GM12878 (cell line): ENCODE data around the gene LMCD1. TPM values are rescaled to one million over a fixed set of nuclear protein-coding genes. Genes with fewer than 3 reads are reported as not detected.

ENCODE experiments used
- ATAC-seq: fragments of 200-7000 bp; cut with Tn5 transposase; 3 replicates; pipeline ENCODE4 v1.9.1; 2020; ENCODE audit warnings: mild to moderate bottlenecking, moderate library complexity
- BruUV-seq: library from RNA; stranded (reverse); fragments of 400-500 nt; replicated peaks from 2 replicates; lab custom pipeline; 2021; lab: Mats Ljungman, UMichigan
- CTCF ChIA-PET: fragments of 300-600 bp; sonication (Branson Sonifier 250); formaldehyde crosslinking; extraction: SDS; loops from one replicate; lab custom pipeline; 2021; ENCODE audit warnings: inconsistent platforms; lab: Yijun Ruan, JAX
- POLR2A ChIA-PET: fragments of 350-600 bp; formaldehyde crosslinking; extraction: SDS; loops from one replicate; lab custom pipeline; 2021; ENCODE audit warnings: inconsistent platforms; lab: Charles Lee
- RAD21 ChIA-PET: fragments of 300-600 bp; sonication (Branson Sonifier 250); formaldehyde crosslinking; loops from one replicate; lab custom pipeline; 2023; ENCODE audit warnings: antibody characterized with exemption; ENCODE audit not compliant: unreplicated experiment; lab: Charles Lee
- SMC1A ChIA-PET: fragments of 300-600 bp; sonication (Branson Sonifier 250); formaldehyde crosslinking; loops from one replicate; lab custom pipeline; 2023; ENCODE audit not compliant: unreplicated experiment, uncharacterized antibody; lab: Charles Lee
- DNase-seq: peaks from one replicate; pipeline ENCODE4 v3.0.0-alpha.2; 2011; ENCODE audit warnings: low read depth, low spot score
- FAIRE-seq: peaks from 3 replicates; lab custom pipeline; 2011; peaks lifted over from hg19 to GRCh38; lab: Jason Lieb, UNC
- H2AFZ ChIP-seq: 2 replicates; pipeline ENCODE4 v1.6.0; 2011; ENCODE audit warnings: low read depth, low read length, control low read depth; ENCODE audit not compliant: control insufficient read depth
- H3K27ac ChIP-seq: 2 replicates; pipeline ENCODE4 v1.5.1; 2011; ENCODE audit warnings: control low read depth; ENCODE audit not compliant: control insufficient read depth, insufficient read depth
- H3K27me3 ChIP-seq, 2 experiments: replicated peaks in 1 of 2; 2 replicates each; pipeline versions ENCODE4 v1.6.0 to v1.6.1; 2011; ENCODE audit warnings: low read length in 1 of 2; ENCODE audit not compliant: control insufficient read depth in 2 of 2, insufficient read depth in 2 of 2
- H3K36me3 ChIP-seq, 2 experiments: 2 replicates each; pipeline ENCODE4 v1.5.1; 2011; ENCODE audit warnings: low read length in 1 of 2; ENCODE audit not compliant: control insufficient read depth in 2 of 2, insufficient read depth in 2 of 2
- H3K4me1 ChIP-seq: 2 replicates; pipeline ENCODE4 v1.6.1; 2011; ENCODE audit warnings: mild to moderate bottlenecking, low read length, moderate library complexity, mixed read lengths; ENCODE audit not compliant: control insufficient read depth, insufficient read depth
- H3K4me2 ChIP-seq: 2 replicates; pipeline ENCODE4 v1.6.0; 2011; ENCODE audit warnings: control low read depth; ENCODE audit not compliant: control insufficient read depth, insufficient read depth
- H3K4me3 ChIP-seq: fragments of 200-600 bp; sonication (generic); 2 replicates; pipeline ENCODE4 v1.5.1; 2016
- H3K79me2 ChIP-seq: 2 replicates; pipeline ENCODE4 v1.6.0; 2011; ENCODE audit warnings: low read length; ENCODE audit not compliant: control insufficient read depth, insufficient read depth
- H3K9ac ChIP-seq: 2 replicates; pipeline ENCODE4 v1.8.0; 2011; ENCODE audit warnings: low read length, control low read depth, mixed read lengths; ENCODE audit not compliant: control insufficient read depth, insufficient read depth
- H3K9me3 ChIP-seq: replicated peaks from 3 replicates; pipeline ENCODE4 v1.5.1; 2011; ENCODE audit warnings: mild to moderate bottlenecking, low read length; ENCODE audit not compliant: control insufficient read depth, insufficient read depth
- H4K20me1 ChIP-seq: 2 replicates; pipeline ENCODE4 v1.6.0; 2011; ENCODE audit not compliant: control insufficient read depth, insufficient read depth
- BHLHE40 ChIP-seq, 2 experiments: fragments of 450-650 bp in 1 of 2; IDR thresholded peaks; 2 replicates each; pipeline ENCODE4 v1.6.1; 2011 to 2017; ENCODE audit warnings: low read depth in 2 of 2, borderline replicate concordance in 1 of 2, improper control_type of control experiment in 1 of 2, low read length in 1 of 2, mild to moderate bottlenecking in 1 of 2
- CBFB ChIP-seq: IDR thresholded peaks from 2 replicates; pipeline ENCODE4 v1.6.1; 2016; ENCODE audit warnings: antibody characterized with exemption, low read depth
- HDAC2 ChIP-seq: fragments of 200-600 bp; sonication (generic); IDR thresholded peaks from 2 replicates; pipeline ENCODE4 v1.6.1; 2017
- POLR2AphosphoS2 ChIP-seq: IDR thresholded peaks from 2 replicates; pipeline ENCODE4 v1.6.1; 2011; ENCODE audit warnings: low read depth, mild to moderate bottlenecking, low read length, improper control_type of control experiment, moderate library complexity
- PRDM15 ChIP-seq: fragments of 450-650 bp; formaldehyde crosslinking; IDR thresholded peaks from 2 replicates; pipeline ENCODE4 v1.4.0; 2020; ENCODE audit warnings: mild to moderate bottlenecking, moderate library complexity
- TBL1XR1 ChIP-seq: IDR thresholded peaks from 2 replicates; pipeline ENCODE4 v1.6.1; 2012; ENCODE audit warnings: low read depth, low read length, improper control_type of control experiment
- WGBS: methylation state at CpG from one replicate; pipeline ENCODE4 v1.1.6; 2016; ENCODE audit warnings: low lambda C conversion rate; ENCODE audit not compliant: insufficient replicate concordance, insufficient coverage; ENCODE audit errors: missing lambda C conversion rate; 5-methylcytosine and 5-hydroxymethylcytosine counted together
- in situ Hi-C: fragments of 300-500 bp; cut with MboI; formaldehyde crosslinking; loops from 9 replicates; pipeline ENCODE4 v1.14.3; 2018; ENCODE audit warnings: mixed read lengths
- intact Hi-C: fragments of 100-400 bp; cut with micrococcal nuclease; formaldehyde crosslinking; loops from one replicate; pipeline ENCODE4 v1.14.2; 2022; ENCODE audit not compliant: unreplicated experiment
- polyA plus RNA-seq, 11 experiments: library from polyadenylated mRNA; depleted of rRNA in 4 of 11; unstranded in 6 of 11; stranded (reverse) in 5 of 11; fragments of >200 nt; fragmentation: Nextera tagmentation in 4 of 11; fragmentation: Illumina TruSeq in 1 of 11; extraction: Ambion mirVana in 4 of 11; extraction: Trizol in 1 of 11; gene quantifications; 1 replicate in 1 of 11; 2 replicates in 10 of 11; pipeline versions ENCODE4 v1.2.1 to v1.2.3, GENCODE V29; 2011 to 2016; ENCODE audit warnings: inconsistent platforms in 2 of 11, missing spikeins in 2 of 11, low read depth in 1 of 11
- total RNA-seq, 4 experiments: library from RNA; depleted of rRNA in 3 of 4; stranded (reverse); fragments of >200 nt in 3 of 4; fragmentation: Illumina TruSeq in 1 of 4; extraction: Trizol in 1 of 4; gene quantifications; 2 replicates each; pipeline versions ENCODE4 v1.2.1 to v1.2.3, GENCODE V29; 2013 to 2021
- TF ChIP-seq, protein P1 (sequence below): IDR thresholded peaks from 2 replicates; pipeline ENCODE4 v1.6.1; 2012; ENCODE audit warnings: mild to moderate bottlenecking, low read depth, low read length

Gene LMCD1
- total and polyA plus RNA-seq, 10 of the 15 experiments (the other 5 are each of a cell fraction or from before 2014, with no cell fraction given), result 0.27 to 6.4 (median 1.7) TPM

DNA sequence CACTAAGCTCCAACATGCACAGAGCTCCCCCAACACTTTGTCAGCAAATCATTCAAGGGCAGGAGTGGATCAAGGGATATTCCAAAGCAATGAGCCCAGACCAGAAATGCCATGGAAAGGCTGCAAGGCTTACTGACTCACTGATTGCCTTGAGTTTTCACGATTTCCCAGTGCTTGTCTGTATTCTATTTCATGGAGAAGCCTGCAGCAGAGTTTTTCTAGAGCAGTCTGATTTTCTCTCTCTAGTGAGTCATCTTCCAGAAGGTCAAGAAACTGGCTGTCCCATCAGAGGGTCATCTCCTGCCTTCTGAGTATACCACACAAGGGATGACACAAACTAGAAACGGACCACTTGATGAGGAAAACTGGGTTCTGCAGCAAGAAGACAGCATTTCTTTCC is 16.5 kb downstream of the LMCD1 start:
- in situ Hi-C loops, result no loop called here
- WGBS, result 37% methylated on average over 2 of the region's 2 CpGs

More for the DNA sequence above, 16.5 kb downstream of the LMCD1 start:
- no peak overlapping the region for H3K4me3 ChIP-seq
- TF ChIP-seq BHLHE40 (IDR thresholded peaks at IDR 0.05; ENCODE audit: borderline replicate concordance in 1 of 2, low read depth in 2 of 2, low read length in 1 of 2) (no peak), HDAC2 (no peak), TBL1XR1 (no peak), POLR2AphosphoS2 (no peak), CBFB (no peak), PRDM15 (no peak)
- TF ChIP-seq, protein P1, sequence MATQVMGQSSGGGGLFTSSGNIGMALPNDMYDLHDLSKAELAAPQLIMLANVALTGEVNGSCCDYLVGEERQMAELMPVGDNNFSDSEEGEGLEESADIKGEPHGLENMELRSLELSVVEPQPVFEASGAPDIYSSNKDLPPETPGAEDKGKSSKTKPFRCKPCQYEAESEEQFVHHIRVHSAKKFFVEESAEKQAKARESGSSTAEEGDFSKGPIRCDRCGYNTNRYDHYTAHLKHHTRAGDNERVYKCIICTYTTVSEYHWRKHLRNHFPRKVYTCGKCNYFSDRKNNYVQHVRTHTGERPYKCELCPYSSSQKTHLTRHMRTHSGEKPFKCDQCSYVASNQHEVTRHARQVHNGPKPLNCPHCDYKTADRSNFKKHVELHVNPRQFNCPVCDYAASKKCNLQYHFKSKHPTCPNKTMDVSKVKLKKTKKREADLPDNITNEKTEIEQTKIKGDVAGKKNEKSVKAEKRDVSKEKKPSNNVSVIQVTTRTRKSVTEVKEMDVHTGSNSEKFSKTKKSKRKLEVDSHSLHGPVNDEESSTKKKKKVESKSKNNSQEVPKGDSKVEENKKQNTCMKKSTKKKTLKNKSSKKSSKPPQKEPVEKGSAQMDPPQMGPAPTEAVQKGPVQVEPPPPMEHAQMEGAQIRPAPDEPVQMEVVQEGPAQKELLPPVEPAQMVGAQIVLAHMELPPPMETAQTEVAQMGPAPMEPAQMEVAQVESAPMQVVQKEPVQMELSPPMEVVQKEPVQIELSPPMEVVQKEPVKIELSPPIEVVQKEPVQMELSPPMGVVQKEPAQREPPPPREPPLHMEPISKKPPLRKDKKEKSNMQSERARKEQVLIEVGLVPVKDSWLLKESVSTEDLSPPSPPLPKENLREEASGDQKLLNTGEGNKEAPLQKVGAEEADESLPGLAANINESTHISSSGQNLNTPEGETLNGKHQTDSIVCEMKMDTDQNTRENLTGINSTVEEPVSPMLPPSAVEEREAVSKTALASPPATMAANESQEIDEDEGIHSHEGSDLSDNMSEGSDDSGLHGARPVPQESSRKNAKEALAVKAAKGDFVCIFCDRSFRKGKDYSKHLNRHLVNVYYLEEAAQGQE, result no peak
- no peak overlapping the region for H3K4me2 ChIP-seq
- H4K20me1 ChIP-seq, result no peaks in the 10 kb centered on the region
- RAD21 ChIA-PET, result no interaction called here
- no peaks in the 10 kb centered on the region for H3K27me3 ChIP-seq
- no peak for ATAC-seq
- CTCF ChIA-PET, result interaction anchor here (1.2 to 1.5 kb wide), 2 partner anchors 13 to 17 kb away, joined by 3 to 4 read pairs; partner anchors contain the start of gene LMCD1
- SMC1A ChIA-PET, result interaction anchor here (2.1 to 3.2 kb wide), 2 partner anchors 10 to 13 kb away, joined by 8 to 16 read pairs; no protein-coding TSS in a partner anchor
- no peaks in the 10 kb centered on the region for H3K79me2 ChIP-seq
- no TSS peak for BruUV-seq
- POLR2A ChIA-PET, result interaction anchor here (1.7 to 2.1 kb wide), 2 partner anchors 9 to 11 kb away, joined by 4 read pairs; no protein-coding TSS in a partner anchor
- no peak for DNase-seq
- no peaks in the 10 kb centered on the region for H3K36me3 ChIP-seq
- H3K27ac ChIP-seq, result no peak overlapping the region
- H3K9me3 ChIP-seq, result no peaks in the 10 kb centered on the region; the same call in 2 of the 3 replicates
- intact Hi-C loops, result no loop called here
- FAIRE-seq, result no peak
- no peak overlapping the region for H3K9ac ChIP-seq
- H3K4me1 ChIP-seq, result no peaks in the 10 kb centered on the region; the same call in 1 of the 2 replicates
- no peak overlapping the region for H2AFZ ChIP-seq
